ENCODE results near the gene AGT.
"Not testable (repeated sequence)": the region's sequence is repeated elsewhere in the genome, so short reads cannot be mapped to it uniquely, and the experiment has no call there.

AGT gene

GRCh38 chr1:230684998-230685397, 28.9 kb downstream of the AGT start:
- DNase-seq: no peak

GRCh38 chr1:230684146-230684545, 29.8 kb downstream of the AGT start:
- no peak for DNase-seq

GRCh38 chr1:230682882-230683610, 30.9 kb downstream of the AGT start:
- no peak for DNase-seq

GRCh38 chr1:230682274-230682673, 31.6 kb downstream of the AGT start:
- DNase-seq: no peak

GRCh38 chr1:230681599-230681998, 32.3 kb downstream of the AGT start:
- peak; percentile 17 for DNase-seq

- DNase-seq: no peak
Measured at GRCh38 chr1:230680300-230681025, 33.5 kb downstream of the AGT start.

GRCh38 chr1:230679825-230680224, 34.1 kb downstream of the AGT start:
- DNase-seq: no peak

- DNase-seq: no peak
Measured at GRCh38 chr1:230679192-230679591, 34.7 kb downstream of the AGT start.

- no peak for DNase-seq
Measured at GRCh38 chr1:230677200-230677599, 36.7 kb downstream of the AGT start.

GRCh38 chr1:230674581-230674980, 39.3 kb downstream of the AGT start:
- no peak for DNase-seq

- DNase-seq: no peak
Measured at GRCh38 chr1:230669543-230669942, 44.4 kb downstream of the AGT start.

- DNase-seq: no peak
Measured at GRCh38 chr1:230668227-230668626, 45.7 kb downstream of the AGT start.

GRCh38 chr1:230661976-230662375, 51.9 kb downstream of the AGT start:
- DNase-seq: no peak

GRCh38 chr1:230658691-230659090, 55.2 kb downstream of the AGT start:
- no peak for DNase-seq

- not testable (repeated sequence) for DNase-seq
Measured at GRCh38 chr1:230658103-230658502, 55.8 kb downstream of the AGT start.

GRCh38 chr1:230656719-230657118, 57.2 kb downstream of the AGT start:
- not testable (repeated sequence) for DNase-seq

Measured in NCI-H774 (cell line).